Stimulated activated CD8-positive, alpha-beta memory T cell treated with anti-CD3 and anti-CD28 coated beads, Interleukin-4, amount 100 ng/mL, for 48 hours (primary cell): ENCODE data around the gene OTUB2.

Experiments used
- DNase-seq: peaks from one replicate; pipeline ENCODE4 v3.0.0-alpha.2; 2020

OTUB2 gene

GRCh38 chr14:94022532-94023411 lies 3.4 kb upstream of the OTUB2 start:
- DNase-seq: no peak

- no peak for DNase-seq
These were observed 1.6 kb upstream of the OTUB2 start for GRCh38 chr14:94024549-94024948.

GRCh38 chr14:94025720-94026119 lies 420 bp upstream of the OTUB2 start:
- DNase-seq: no peak

DNA sequence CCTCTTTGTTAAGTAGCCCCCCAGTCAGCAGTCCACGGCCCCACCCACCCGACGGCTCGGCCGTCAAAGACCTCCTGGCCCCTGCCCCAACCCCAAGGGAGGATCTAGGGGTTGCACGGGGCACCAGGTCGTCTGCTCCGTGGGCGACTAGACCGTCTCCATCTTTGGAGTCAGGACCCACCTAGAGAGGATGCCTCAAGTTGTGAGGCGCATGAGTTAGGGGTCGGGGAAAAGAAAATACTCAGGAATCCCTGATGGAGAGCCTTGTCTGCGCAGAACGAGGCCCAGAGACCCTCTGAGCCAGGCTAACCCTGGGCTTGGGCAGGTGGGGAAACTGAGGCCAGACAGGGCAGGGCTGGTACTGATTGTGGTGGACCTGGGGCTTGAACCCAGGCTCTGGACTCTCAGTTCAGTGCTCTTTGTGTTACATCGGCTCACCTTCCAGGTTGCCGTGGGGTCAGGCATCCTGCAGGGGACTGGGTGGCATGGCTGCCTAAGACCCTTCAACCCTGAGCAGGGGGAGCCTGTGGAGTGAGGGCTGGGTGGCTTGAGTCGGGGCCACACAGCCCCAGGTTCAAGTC lies 839 bp downstream of the OTUB2 start:
- DNase-seq: no peak

GRCh38 chr14:94027566-94028449 lies 1.7 kb downstream of the OTUB2 start:
- DNase-seq: no peak

GRCh38 chr14:94028450-94028826 lies 2.3 kb downstream of the OTUB2 start:
- peak; percentile 44 for DNase-seq

GRCh38 chr14:94029265-94029664 lies 3.1 kb downstream of the OTUB2 start:
- DNase-seq: no peak

DNA sequence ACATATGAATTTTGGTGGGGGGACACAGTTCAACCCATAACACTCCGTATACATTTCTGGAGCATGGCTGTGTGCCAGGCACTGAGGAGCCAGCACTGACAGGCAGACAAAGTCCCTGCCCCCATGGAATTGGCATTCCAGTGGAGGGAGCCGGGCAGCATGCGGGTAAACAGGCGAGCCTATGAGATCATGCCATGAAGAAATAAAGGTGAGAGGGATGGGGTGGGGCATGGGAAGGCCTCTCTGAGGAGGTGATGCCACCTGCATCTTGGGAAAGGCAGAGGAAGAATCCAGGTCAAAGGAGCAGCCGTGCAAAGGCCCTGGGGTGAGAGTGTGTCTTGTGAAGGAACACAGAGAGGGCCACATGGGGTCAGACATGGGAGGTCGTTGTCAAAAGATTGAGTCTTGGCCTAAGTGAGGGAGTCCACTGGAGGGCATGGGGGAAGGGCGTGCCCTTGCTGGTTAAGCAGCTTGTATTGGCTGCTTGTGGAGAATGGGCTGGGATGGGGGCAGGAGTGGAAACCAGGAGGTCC lies 3.6 kb downstream of the OTUB2 start:
- DNase-seq: no peak

GRCh38 chr14:94030571-94030970 lies 4.4 kb downstream of the OTUB2 start:
- DNase-seq: no peak

DNA sequence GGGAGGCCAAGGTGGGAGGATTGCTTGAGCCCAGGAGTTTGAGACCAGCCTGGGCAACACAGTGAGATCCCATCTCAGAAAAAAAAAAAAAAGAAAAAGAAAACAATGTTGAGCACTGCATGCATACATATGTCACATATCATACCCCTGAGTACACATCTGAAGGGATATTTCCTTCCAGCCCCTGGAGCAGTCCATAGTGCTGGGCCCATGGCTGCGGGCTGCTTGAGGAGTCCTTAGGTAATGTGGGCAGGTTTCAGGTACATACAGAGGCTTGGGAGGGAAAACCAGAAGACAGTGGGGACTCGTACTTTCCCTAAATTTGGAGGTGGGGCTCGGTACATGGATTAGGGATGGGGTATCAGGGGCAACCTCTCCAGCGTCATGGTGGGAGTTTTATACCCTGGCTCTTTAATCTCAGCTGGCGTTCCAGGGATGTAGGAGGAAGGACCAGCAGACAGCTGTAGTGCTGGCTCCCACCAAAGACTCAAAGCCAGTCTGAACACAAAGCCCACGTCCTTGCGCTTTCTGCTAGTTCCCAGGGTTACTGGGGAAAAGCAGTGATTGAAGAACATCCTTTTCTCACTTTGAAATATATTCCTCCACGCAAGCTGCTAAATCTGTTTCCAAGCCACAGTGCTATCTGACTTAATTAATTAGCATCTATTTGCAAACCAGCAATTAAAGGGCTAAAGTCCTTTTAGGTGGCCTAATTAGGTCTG lies 5.2 kb downstream of the OTUB2 start:
- DNase-seq: no peak

GRCh38 chr14:94031883-94032279 lies 5.7 kb downstream of the OTUB2 start:
- no peak for DNase-seq

DNA sequence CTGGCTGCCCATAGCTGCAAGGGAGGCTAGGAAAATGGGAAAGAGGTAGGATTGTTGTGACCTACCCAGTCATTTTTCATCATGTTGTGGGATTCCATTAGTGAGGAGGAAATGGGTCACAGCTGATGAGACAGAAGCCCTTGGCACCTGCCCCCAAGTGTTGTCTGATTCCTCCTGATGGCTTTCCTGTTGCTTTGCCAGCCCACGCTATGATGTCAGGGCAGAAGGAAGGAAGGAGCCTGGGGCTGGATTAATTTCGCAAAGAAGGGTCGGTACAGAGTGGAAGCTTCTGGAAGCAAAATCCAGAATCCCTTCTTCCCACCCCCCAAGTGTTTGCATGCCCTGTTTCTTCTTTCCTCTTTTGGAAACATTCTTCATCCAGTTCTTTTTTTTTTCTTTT lies 8.7 kb downstream of the OTUB2 start:
- no peak for DNase-seq

GRCh38 chr14:94036313-94037167 lies 10.4 kb downstream of the OTUB2 start:
- peak; percentile 88 for DNase-seq

DNA sequence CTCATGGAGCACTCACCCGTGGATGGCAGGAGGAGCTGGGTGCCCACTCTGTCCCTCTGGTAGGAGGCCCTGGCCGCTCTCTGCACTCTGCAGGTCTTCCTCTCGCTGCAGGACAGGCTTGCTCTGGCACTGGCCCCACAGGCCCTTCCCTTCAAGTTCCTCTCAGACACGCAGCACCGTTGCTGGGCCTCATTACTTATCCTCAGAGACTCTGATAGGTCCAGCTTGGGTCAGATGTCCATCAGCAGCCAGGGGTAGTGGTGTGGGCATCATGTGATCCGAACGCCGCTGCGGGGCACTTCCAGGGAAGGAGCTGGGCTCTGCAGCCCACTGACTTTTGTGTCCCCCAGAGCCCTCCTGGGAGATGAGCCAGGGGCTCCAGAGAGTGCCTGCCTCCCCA lies 11.8 kb downstream of the OTUB2 start:
- DNase-seq: no peak

DNA sequence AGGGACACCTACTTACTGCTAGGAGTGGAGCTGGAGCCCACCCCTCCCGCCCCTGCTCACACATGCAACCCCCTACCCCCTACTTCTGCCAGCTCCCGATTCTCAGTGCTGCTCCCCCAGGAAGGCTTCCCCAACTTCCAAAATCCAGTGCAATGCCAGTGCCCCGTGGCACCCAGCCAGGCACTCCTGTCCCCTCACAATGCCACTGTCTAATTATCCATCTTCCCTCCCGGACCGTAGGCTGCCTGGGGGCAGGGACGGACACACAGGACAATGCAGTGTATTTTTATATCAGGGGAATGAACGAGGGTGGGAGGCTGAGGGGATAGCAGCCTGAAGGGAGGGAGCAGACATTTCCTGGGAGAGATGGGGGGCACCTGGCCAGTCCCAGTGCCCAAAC lies 12.4 kb downstream of the OTUB2 start:
- no peak for DNase-seq

GRCh38 chr14:94038921-94039629 lies 12.9 kb downstream of the OTUB2 start:
- DNase-seq: no peak

DNA sequence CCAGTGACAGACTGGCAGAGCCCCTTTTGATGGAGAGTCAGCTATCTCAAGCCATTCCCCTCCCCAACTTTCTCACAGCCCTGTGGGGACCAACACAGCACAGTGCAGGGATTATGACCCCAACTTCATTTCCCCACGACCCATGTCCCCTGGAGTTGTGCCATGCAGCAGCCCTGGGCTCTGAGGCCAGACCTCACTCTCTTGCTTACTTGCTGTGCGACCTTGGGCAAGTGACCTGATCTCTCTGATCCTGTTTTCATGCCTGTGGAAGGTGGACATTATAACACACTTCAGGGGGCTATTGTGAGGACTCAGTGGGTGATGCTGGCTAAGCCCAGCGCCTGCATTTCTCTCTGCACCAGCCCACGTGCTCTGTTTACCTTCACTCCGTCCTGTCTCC lies 14.1 kb downstream of the OTUB2 start:
- DNase-seq: no peak

GRCh38 chr14:94040796-94041195 lies 14.7 kb downstream of the OTUB2 start:
- no peak for DNase-seq

DNA sequence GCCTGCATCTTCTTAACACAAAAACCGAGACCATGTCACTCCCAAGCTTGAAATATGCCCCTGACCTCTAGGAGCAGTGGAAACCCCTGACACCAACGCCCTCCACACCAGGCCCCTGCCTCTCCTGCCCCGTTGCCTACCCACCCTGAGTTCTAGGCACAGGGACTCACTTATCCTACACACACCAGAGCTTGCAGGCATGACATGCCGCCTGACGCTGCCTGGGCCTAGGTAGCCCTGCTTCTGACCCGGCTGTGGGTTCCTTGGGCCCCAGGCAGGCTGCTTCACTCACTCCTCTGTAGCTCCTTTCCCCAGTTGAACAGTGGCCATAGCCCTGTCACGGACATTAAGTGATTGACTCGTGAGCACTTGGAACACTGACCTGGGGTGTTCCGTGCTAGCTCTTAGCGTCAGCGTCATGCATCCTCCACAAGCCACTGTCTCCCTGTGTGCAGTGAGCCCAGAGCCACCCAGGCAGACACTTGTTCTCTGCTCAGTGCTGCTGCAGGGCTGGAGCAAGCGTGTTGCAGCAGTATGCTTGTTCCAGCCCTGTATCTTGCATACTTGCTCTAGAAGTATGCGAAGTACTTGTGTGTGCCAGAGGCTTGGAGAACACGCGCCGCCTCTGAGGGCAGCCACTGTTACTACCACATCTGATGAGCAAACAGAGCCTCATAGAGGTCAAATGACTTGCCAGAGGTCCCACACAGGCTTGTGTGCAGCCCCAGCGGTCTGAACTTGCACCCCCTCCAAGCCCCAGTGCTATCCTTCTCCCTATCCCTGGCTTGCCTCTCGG lies 15.6 kb downstream of the OTUB2 start:
- DNase-seq: no peak

DNA sequence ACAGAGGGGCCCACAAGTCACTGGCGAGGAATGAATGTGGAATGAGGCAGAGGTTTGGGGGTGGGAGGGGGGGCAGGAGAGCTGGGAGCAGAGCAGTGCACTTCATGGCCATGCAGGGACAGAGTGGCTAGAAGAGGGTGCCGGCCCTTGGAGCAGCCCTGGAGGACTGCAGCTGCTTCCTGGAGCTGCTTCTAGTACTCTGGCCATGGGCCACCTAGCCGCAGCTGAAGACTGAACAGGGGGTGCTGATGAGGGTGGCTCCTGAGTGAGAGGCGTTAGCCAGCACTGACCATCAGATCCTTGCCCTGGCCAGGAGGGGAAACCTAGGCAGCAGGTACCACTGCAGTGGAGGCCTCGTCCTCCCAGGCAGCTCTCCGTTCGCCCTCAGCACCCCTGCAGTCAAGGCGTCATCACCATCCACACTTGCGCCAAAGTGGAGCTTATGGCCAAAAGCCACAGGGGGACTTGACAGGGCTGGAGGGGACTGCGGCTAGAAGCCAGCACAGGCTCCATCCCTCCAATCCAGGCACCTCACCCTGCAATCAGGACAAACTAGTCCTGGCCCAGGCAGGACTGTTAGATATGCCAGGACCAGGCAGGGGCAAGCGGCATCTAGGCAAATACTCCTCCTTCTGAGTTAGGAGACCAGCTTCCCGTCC lies 16.4 kb downstream of the OTUB2 start:
- no peak for DNase-seq
